Kidney capillary endothelial cell (primary cell): ENCODE data around the gene FMNL2.
A peak's percentile ranks its signal among the peaks of the same experiment; 100 is the strongest.

ENCODE experiments used
- DNase-seq: peaks from one replicate; pipeline ENCODE4 v3.0.0-alpha.2; 2018; ENCODE audit warnings: low spot score

FMNL2 gene

DNA sequence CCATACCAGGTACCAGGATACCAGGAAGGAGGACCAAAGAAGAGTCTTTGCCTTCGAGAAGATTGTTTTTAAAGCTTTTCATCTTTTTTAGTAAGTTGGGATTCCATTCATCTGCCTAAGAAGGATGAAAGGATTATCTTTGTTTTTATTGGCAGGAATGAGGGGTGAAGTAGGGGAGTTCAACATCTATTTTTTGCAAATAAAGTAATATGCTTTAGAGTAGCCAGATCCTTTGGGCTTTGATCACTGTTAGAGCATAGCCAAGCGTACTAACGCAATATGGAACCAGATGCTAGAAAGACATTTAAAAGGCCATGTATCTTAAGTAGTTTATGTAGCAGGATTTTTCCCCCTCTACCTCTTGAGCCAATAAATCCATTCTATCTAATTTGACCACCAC lies 249.3 kb downstream of the FMNL2 start:
- no peak for DNase-seq

DNA sequence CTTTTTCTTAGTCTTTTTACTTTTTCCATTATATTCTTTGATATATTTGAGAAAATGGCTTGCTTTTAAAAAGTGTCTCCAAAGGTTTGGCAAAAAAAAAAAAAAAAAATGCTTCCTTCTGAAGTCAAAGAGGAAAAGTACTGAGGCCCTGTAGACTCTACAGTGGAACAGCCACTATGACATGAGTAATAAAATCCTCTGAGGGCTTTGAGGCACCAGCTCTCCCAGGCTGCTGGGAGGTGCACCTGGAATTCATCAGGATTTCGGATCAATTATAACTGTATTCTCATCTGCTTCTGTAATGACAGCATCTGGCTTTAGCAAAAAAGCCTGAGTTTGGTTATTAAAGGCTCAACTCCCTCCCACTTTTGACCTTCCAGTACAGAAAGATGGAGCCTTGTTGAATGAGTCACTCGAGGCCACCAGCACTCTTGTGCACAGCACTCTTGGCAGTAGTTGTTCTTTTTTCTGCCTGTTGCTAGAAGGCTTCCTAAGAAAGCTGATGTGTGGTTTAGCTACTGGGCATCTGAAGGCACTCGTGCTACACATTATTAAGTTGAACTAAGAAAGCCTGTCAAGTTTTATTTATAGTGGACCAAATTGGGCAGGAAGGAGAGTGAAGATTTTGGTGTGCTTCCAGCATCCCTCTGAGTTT lies 251.0 kb downstream of the FMNL2 start:
- DNase-seq, result peak; percentile 36

- DNase-seq, result peak; percentile 13
Observed at GRCh38 chr2:152587187-152587947, 252.4 kb downstream of the FMNL2 start.

DNA sequence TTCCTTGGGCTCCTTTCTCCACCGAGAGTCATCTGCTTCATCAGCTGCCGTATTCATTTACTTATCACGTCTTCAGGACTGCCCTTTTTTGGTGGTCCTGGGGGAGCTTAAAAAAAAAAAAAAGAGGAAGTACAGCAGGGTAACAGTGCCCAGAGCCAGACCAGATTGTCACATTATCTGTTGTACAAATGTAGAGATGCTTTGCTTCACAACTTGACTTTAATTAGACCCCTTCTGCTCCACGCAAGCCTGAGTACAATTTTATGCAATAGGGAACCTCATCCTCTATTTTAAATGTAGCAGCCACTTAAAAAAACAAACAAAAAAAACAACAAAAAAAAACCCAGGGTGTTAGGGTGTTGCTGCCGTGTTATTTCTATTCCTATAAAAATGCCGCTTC lies 254.0 kb downstream of the FMNL2 start:
- DNase-seq, result no peak

DNA sequence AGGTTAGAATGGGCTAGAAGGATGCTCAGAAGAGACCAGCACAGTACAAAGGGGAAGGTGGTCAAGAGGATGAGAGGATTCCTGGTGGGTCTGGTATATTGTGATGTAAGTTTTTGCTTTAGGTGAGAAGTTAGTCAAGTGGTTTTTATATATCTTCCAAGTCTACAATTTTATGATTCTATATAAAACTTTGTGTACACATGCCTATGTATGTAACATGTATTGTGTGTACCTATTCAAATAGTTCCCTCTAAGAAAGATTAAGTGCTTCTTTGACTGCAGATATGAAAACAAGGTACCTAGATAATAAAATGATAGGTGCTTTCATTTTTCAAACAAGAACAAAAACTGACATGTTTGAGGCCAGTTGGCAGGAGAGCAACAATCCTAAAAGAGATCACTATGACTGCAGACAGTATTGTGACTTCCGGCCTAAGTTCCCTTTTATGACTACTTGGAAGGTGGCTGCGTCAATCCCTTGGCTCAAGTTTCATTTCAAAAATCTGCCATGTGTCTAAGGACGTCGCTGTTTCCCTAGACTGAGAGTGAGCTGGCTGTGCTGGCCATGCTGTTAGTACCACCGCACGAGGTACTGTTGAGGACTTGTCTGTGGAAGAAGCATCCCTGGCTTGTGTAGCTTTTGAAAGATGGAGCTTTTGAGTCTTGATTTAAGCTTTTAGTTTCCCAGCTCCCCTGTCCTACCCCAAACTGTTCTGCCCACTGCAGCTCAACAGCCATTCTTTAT lies 259.2 kb downstream of the FMNL2 start:
- no peak for DNase-seq

GRCh38 chr2:152594792-152595191 lies 259.8 kb downstream of the FMNL2 start:
- no peak for DNase-seq

GRCh38 chr2:152598975-152599759 lies 264.2 kb downstream of the FMNL2 start:
- DNase-seq, result no peak

DNA sequence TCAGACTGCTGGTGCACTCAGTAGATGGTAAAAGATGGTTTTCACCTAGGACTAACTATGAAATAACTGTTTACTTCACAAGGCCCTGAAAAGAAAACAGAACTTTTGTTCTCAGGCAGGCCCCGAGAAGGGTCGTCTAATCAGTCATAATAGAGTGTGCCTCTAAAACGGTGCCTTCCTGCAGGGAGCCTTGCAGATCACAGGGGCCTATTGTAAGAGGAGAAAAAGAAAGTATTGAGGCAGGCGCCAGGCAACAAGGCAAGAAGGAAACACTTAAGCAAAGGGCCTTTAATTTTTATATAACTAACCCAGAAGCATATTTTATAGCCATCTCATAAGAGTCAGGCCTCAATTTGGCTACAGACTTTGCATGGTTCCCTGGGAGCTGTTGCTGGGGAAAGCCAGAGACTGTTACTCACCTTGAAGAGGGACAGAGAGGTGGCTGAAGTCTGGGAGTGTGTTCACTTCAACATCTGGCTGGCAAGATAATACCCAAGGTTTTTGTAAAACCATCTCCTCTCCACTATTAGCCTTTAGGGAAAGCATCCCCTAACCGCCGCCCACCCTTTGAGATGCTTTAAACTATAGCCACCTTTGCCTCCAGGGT lies 265.2 kb downstream of the FMNL2 start:
- no peak for DNase-seq

DNA sequence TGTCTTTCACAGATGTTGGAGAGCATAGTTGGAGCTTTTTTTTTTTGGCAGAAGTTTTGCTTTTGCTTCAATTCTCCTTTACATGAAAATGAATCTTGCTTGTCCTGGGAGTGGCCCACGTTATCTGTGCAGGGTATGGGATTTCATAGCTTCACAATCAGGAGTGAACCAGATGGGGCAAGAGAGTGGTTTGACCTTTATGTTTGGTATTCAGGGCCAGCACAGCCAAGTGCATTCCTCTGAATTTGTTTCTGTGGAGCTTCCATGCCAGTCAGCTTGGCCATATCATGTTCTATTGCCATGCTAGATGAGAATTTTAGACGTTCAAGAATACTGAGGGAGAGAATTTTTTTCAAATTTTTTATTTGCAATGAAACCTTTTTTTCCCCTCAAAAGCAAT lies 265.7 kb downstream of the FMNL2 start:
- no peak for DNase-seq

GRCh38 chr2:152602750-152603149 lies 267.8 kb downstream of the FMNL2 start:
- no peak for DNase-seq

- DNase-seq, result no peak
Observed at GRCh38 chr2:152603166-152603565, 268.2 kb downstream of the FMNL2 start.

- no peak for DNase-seq
Observed at GRCh38 chr2:152606081-152606480, 271.1 kb downstream of the FMNL2 start.

DNA sequence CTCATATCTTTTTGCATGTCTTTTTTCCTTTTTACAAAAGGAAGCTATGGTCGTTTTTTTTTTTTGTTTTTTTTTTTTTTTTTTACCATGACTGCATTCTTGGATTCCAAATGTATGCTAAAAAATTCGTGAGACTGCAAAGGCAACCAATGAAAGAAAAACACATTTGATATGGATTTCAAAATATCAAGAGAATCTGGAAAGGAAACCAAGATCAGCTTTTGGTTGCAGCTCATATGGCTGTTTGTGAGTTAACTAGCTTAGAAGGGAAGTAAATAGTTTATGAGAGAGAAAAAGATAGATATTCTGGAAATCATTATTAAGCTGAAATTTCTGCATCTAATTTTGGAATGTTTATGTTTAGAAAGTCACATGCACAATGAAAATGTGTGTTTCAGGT lies 272.0 kb downstream of the FMNL2 start:
- DNase-seq, result no peak

GRCh38 chr2:152607793-152608300 lies 272.9 kb downstream of the FMNL2 start:
- no peak for DNase-seq

- no peak for DNase-seq
Observed at GRCh38 chr2:152609154-152609553, 274.2 kb downstream of the FMNL2 start.

DNA sequence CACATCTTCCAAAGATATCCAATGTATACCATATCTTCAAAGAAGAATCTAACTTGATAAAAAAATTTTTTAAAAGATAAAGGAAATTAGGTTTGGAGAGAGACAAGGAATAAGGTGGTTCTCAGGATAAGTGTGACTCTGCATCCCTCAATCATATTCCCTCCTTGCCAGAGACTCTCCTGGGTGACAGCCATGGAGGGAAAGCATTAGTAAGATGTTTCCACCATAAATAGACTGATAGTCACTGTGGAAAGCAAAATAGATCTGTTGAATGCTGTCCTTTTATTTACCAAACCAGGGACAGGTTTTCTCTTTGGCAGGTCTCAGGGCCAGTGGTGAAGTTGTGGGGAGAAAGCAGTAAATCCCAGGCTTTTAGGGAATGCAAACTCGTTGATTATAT lies 274.7 kb downstream of the FMNL2 start:
- no peak for DNase-seq

- peak; percentile 38 for DNase-seq
Observed at GRCh38 chr2:152611458-152612231, 276.7 kb downstream of the FMNL2 start.

DNA sequence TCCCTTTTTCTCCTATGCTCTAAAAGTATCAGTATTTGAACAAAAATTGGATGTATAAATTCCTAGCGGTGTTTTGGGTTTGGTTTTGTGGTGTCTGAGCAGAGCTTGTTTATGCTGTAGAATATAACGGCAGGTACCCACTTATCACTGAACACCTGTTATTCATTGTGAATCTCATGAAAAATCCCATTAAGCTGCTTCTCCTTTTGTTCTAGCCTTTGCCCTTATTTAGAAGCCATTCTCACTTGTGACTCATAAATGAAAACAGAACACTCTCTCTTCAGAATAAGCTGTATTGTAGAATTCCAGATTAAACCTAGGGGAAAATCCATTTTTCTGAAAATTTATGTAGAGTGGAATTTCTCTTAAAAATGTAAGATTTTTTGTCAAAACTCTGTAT lies 278.3 kb downstream of the FMNL2 start:
- DNase-seq, result no peak

- DNase-seq, result no peak
Observed at GRCh38 chr2:152615177-152615576, 280.2 kb downstream of the FMNL2 start.

DNA sequence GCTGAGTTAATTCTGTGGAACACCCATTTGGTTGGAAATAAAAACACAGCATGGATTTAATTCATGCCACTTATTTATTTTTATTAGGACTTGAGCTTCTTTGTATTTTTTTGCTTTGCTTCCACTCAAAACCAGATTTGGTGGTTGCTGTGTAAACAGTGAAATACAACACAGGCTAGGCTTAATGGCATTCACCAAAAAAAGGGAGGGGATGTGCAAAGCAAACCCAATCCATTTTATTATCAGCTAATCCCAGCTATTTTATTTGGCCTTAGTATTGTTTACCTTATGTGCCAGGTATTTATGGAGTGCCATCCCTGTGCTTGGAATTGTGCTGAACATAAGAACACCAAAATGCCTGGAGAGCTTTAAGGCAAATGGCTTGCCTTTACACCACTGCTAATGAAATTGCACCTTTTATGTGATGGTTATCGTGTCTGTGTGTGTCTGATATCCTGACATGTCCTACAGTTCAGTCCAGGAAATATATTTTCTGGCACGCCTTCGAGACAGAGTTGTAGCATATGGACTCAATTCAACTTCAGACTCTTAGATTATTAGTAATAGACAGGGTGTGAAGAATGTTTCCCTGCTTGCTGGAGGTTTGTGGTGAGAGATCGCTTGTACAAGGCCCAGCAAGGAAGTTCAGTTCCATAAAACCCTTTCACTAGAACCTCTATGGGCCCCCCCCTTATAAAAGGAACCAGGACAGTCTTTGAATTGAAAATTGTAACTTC lies 282.6 kb downstream of the FMNL2 start:
- DNase-seq, result no peak
